GM13977 (cell line): ENCODE data around the gene PGP.
A peak's percentile ranks its signal among the peaks of the same experiment; 100 is the strongest.

Experiments used
- DNase-seq: peaks from one replicate; pipeline ENCODE4 v3.0.0; 2012; ENCODE audit warnings: low spot score
- CTCF ChIP-seq: IDR thresholded peaks from 2 replicates; pipeline ENCODE4 v1.5.1; 2012; ENCODE audit warnings: mild to moderate bottlenecking, control low read depth; ENCODE audit not compliant: insufficient read depth; ENCODE audit errors: extremely low read depth, missing control alignments
- in situ Hi-C: fragments of 300-500 bp; cut with MboI; formaldehyde crosslinking; loops from one replicate; pipeline ENCODE4 v1.12.0; 2022; ENCODE audit warnings: low sequenced_read_pairs, low pct_unique_long_range_greater_than_20kb, mixed read lengths, inconsistent platforms; ENCODE audit not compliant: unreplicated experiment

Gene PGP

GRCh38 chr16:2229091-2229490 is 14.5 kb upstream of the PGP start:
- in situ Hi-C loops: no loop called here
- no peak for DNase-seq
- TF ChIP-seq CTCF: no peak

GRCh38 chr16:2228161-2228824 is 13.7 kb upstream of the PGP start:
- no peak for DNase-seq
- no peak for TF ChIP-seq CTCF
- in situ Hi-C loops: no loop called here

- in situ Hi-C loops: no loop called here
- TF ChIP-seq CTCF: no peak
- DNase-seq: no peak
Measured at GRCh38 chr16:2226918-2227317, 12.3 kb upstream of the PGP start.

- DNase-seq: no peak
- in situ Hi-C loops: no loop called here
- TF ChIP-seq CTCF: no peak
Measured at GRCh38 chr16:2226245-2226793, 11.7 kb upstream of the PGP start.

GRCh38 chr16:2223942-2224486 is 9.4 kb upstream of the PGP start:
- peak; percentile 69 for DNase-seq
- in situ Hi-C loops: no loop called here
- peak; percentile 19 for TF ChIP-seq CTCF

DNA sequence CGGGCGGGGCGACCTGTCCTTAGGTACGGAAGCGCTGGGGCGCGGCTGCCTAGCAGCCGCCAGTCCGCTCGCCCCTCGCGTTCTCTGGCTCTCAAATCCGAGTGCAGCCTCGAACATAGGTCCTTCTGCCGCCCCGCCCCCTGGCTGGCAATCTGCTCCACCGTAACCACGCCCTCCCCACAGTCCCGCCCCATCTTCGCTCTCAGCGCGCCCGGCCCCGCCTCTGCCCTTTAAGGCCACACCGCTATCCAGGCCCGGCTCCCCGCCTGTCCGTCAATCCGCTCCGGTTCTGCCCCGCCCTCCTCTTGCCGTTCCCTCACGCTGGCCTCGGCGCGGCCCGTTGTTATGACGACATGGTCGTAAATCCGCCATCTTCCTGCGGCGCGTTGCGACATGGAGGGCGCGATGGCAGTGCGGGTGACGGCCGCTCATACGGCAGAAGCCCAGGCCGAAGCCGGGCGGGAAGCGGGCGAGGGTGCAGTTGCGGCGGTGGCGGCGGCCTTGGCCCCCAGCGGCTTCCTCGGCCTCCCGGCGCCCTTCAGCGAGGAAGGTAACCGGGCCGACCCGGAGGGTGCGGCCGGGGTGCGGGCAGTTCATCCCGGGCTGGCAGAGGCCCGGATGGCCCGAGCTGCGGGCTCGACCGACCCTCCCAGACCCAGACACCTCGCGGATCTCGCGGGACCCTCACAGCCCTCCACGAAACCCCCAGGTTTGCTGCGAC is 8.7 kb upstream of the PGP start, which contains the start of gene E4F1:
Gene E4F1 (plus strand): TSS at position 371 of the 721 bp plus-strand sequence. CDS start 23 bp downstream, at position 394.
- peak; percentile 100 for DNase-seq
- no peak for TF ChIP-seq CTCF
- in situ Hi-C loops: no loop called here
